ENCODE data around the gene BTBD7. TPM values are rescaled to one million over a fixed set of nuclear protein-coding genes. Genes with fewer than 3 reads are reported as not detected.

BTBD7 gene
- total and polyA plus RNA-seq, 9 donors: 10.9 to 42.2 (median 32.7) TPM

GRCh38 chr14:93337143-93337753, 4.4 kb upstream of the BTBD7 start:
- H3K4me3 ChIP-seq: no peak overlapping the region
- DNase-seq: no peak

GRCh38 chr14:93333631-93334103, 831 bp upstream of the BTBD7 start:
- TF ChIP-seq POLR2A (IDR thresholded peaks at IDR 0.05) (no peak), CTCF (IDR thresholded peaks at IDR 0.05) (no peak), EP300 (IDR thresholded peaks at IDR 0.05) (no peak)
- no peaks in the 10 kb centered on the region for H3K9me3 ChIP-seq
- intact Hi-C loops (cut with DNase I): no loop called here
- H3K4me3 ChIP-seq: peak overlapping the region; percentile 92
- H3K4me1 ChIP-seq (ENCODE audit: insufficient read depth): peaks cover 4% of the 10 kb centered on the region
- no peaks in the 10 kb centered on the region for H3K36me3 ChIP-seq
- H3K27ac ChIP-seq: peak overlapping the region in 1 of 2 donors; percentile 95
- no peaks in the 10 kb centered on the region for H3K27me3 ChIP-seq
- no peak for DNase-seq
- WGBS, 3 donors: 3 to 4% (median 4%) methylated on average over 7 of the region's 7 CpGs

More at GRCh38 chr14:93337143-93337753, 4.4 kb upstream of the BTBD7 start:
- Histone ChIP-seq H3K9me3 (no peaks in the 10 kb centered on the region), H3K4me1 (ENCODE audit: insufficient read depth) (no peaks in the 10 kb centered on the region), H3K27me3 (no peaks in the 10 kb centered on the region), H3K27ac (no peak overlapping the region), H3K36me3 (no peaks in the 10 kb centered on the region)
- TF ChIP-seq EP300 (IDR thresholded peaks at IDR 0.05) (no peak), POLR2A (IDR thresholded peaks at IDR 0.05) (no peak), CTCF (IDR thresholded peaks at IDR 0.05) (no peak)
- WGBS, 3 donors: 91 to 98% (median 95%) methylated on average over 4 of the region's 4 CpGs
- intact Hi-C loops (cut with DNase I): no loop called here

GRCh38 chr14:93332397-93332852, 411 bp downstream of the BTBD7 start:
- peak in 2 of 5 donors; percentile 59 to 69 for DNase-seq
- Histone ChIP-seq H3K4me1 (ENCODE audit: insufficient read depth) (peaks cover 4% of the 10 kb centered on the region), H3K9me3 (no peaks in the 10 kb centered on the region), H3K27me3 (no peaks in the 10 kb centered on the region), H3K27ac (peak overlapping the region; percentile 95), H3K36me3 (no peaks in the 10 kb centered on the region), H3K4me3 (peak overlapping the region; percentile 92)
- 0 to 1% (median 1%) methylated on average over 27 to 61 of the region's 61 CpGs for WGBS, 3 donors
- TF ChIP-seq POLR2A (IDR thresholded peaks at IDR 0.05): no peak
- TF ChIP-seq EP300 (IDR thresholded peaks at IDR 0.05): no peak
- TF ChIP-seq CTCF (IDR thresholded peaks at IDR 0.05): no peak
- intact Hi-C loops (cut with DNase I): no loop called here

GRCh38 chr14:93331728-93332396, 974 bp downstream of the BTBD7 start:
- TF ChIP-seq CTCF (IDR thresholded peaks at IDR 0.05): no peak
- TF ChIP-seq EP300 (IDR thresholded peaks at IDR 0.05): no peak
- Histone ChIP-seq H3K9me3 (no peaks in the 10 kb centered on the region), H3K27me3 (no peaks in the 10 kb centered on the region), H3K4me1 (ENCODE audit: insufficient read depth) (peaks cover 4% of the 10 kb centered on the region), H3K27ac (peak overlapping the region; percentile 95), H3K36me3 (no peaks in the 10 kb centered on the region), H3K4me3 (peak overlapping the region; percentile 92)
- intact Hi-C loops (cut with DNase I): no loop called here
- no peak for DNase-seq
- WGBS, 3 donors: 28 to 32% (median 30%) methylated on average over 21 of the region's 21 CpGs

Measured in ovary (tissue), 9 donors.